GM21825 (cell line): Measurements from ENCODE around the gene RPL31.

Experiments used
- ATAC-seq: cut with Tn5 transposase; IDR thresholded peaks from one replicate; pipeline ENCODE4 v1.9.1; 2021; ENCODE audit warnings: mild to moderate bottlenecking, moderate library complexity; ENCODE audit not compliant: unreplicated experiment

RPL31 gene

GRCh38 chr2:100974712-100975520, 27.2 kb upstream of the RPL31 start:
- ATAC-seq, result no peak

GRCh38 chr2:100975521-100975785, 26.6 kb upstream of the RPL31 start:
- ATAC-seq, result no peak

- no peak for ATAC-seq
Measured at GRCh38 chr2:100976061-100976460, 26.0 kb upstream of the RPL31 start.

GRCh38 chr2:100976645-100977391, 25.3 kb upstream of the RPL31 start:
- peak; percentile 81 for ATAC-seq

- no peak for ATAC-seq
Measured at GRCh38 chr2:100977511-100977910, 24.6 kb upstream of the RPL31 start.

- no peak for ATAC-seq
Measured at GRCh38 chr2:100978582-100979191, 23.4 kb upstream of the RPL31 start.

GRCh38 chr2:100980046-100980445, 22.0 kb upstream of the RPL31 start:
- ATAC-seq, result no peak

GRCh38 chr2:100981011-100981410, 21.1 kb upstream of the RPL31 start:
- ATAC-seq, result no peak

GRCh38 chr2:100982431-100982861, 19.6 kb upstream of the RPL31 start:
- ATAC-seq, result no peak

- ATAC-seq, result no peak
Measured at GRCh38 chr2:100983201-100983600, 18.9 kb upstream of the RPL31 start.

GRCh38 chr2:100983684-100984310, 18.3 kb upstream of the RPL31 start:
- ATAC-seq, result no peak

- ATAC-seq, result no peak
Measured at GRCh38 chr2:100984892-100985307, 17.2 kb upstream of the RPL31 start.

- no peak for ATAC-seq
Measured at GRCh38 chr2:100986157-100986556, 15.9 kb upstream of the RPL31 start.

- ATAC-seq, result no peak
Measured at GRCh38 chr2:100987536-100987935, 14.6 kb upstream of the RPL31 start.

- ATAC-seq, result no peak
Measured at GRCh38 chr2:100987974-100988373, 14.1 kb upstream of the RPL31 start.

- ATAC-seq, result no peak
Measured at GRCh38 chr2:100988630-100989417, 13.3 kb upstream of the RPL31 start.

GRCh38 chr2:100989666-100990065, 12.4 kb upstream of the RPL31 start:
- ATAC-seq, result no peak

GRCh38 chr2:100990166-100990565, 11.9 kb upstream of the RPL31 start:
- no peak for ATAC-seq

- no peak for ATAC-seq
Measured at GRCh38 chr2:100990650-100991403, 11.3 kb upstream of the RPL31 start.

GRCh38 chr2:100991404-100991773, 10.7 kb upstream of the RPL31 start:
- no peak for ATAC-seq
